ENCODE measurements around the gene BRCC3. TPM values are rescaled to one million over a fixed set of nuclear protein-coding genes. Genes with fewer than 3 reads are reported as not detected.

Gene BRCC3
- total RNA-seq, 1 donor: 10.1 TPM

GRCh38 chrX:155061760-155062159 lies 9.5 kb upstream of the BRCC3 start:
- no peak overlapping the region for H3K27ac ChIP-seq (ENCODE audit: low read depth, low read length)
- H3K27me3 ChIP-seq (ENCODE audit: insufficient read depth, low read length): no peaks in the 10 kb centered on the region
- no peak overlapping the region for H2AFZ ChIP-seq (ENCODE audit: low read length)
- TF ChIP-seq, protein P1, sequence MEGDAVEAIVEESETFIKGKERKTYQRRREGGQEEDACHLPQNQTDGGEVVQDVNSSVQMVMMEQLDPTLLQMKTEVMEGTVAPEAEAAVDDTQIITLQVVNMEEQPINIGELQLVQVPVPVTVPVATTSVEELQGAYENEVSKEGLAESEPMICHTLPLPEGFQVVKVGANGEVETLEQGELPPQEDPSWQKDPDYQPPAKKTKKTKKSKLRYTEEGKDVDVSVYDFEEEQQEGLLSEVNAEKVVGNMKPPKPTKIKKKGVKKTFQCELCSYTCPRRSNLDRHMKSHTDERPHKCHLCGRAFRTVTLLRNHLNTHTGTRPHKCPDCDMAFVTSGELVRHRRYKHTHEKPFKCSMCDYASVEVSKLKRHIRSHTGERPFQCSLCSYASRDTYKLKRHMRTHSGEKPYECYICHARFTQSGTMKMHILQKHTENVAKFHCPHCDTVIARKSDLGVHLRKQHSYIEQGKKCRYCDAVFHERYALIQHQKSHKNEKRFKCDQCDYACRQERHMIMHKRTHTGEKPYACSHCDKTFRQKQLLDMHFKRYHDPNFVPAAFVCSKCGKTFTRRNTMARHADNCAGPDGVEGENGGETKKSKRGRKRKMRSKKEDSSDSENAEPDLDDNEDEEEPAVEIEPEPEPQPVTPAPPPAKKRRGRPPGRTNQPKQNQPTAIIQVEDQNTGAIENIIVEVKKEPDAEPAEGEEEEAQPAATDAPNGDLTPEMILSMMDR (IDR thresholded peaks at IDR 0.05; ENCODE audit: extremely low read depth, low read depth, low read length): no peak
- peaks cover 3% of the 10 kb centered on the region for H3K36me3 ChIP-seq (ENCODE audit: insufficient read depth, low read length)
- H3K4me2 ChIP-seq (ENCODE audit: insufficient read depth, low read length): no peak overlapping the region
- DNase-seq (ENCODE audit: insufficient read length, low spot score, missing footprints): no peak
- peaks cover 16% of the 10 kb centered on the region for H3K4me1 ChIP-seq (ENCODE audit: insufficient read depth, low read length)
- no peaks in the 10 kb centered on the region for H3K9me3 ChIP-seq (ENCODE audit: low read depth, low read length)
- no peaks in the 10 kb centered on the region for H4K20me1 ChIP-seq (ENCODE audit: insufficient read depth, low read length)
- peaks cover 11% of the 10 kb centered on the region for H3K79me2 ChIP-seq (ENCODE audit: insufficient read depth, low read length)
- H3K4me3 ChIP-seq (ENCODE audit: insufficient read depth, low read length): no peak overlapping the region

DNA sequence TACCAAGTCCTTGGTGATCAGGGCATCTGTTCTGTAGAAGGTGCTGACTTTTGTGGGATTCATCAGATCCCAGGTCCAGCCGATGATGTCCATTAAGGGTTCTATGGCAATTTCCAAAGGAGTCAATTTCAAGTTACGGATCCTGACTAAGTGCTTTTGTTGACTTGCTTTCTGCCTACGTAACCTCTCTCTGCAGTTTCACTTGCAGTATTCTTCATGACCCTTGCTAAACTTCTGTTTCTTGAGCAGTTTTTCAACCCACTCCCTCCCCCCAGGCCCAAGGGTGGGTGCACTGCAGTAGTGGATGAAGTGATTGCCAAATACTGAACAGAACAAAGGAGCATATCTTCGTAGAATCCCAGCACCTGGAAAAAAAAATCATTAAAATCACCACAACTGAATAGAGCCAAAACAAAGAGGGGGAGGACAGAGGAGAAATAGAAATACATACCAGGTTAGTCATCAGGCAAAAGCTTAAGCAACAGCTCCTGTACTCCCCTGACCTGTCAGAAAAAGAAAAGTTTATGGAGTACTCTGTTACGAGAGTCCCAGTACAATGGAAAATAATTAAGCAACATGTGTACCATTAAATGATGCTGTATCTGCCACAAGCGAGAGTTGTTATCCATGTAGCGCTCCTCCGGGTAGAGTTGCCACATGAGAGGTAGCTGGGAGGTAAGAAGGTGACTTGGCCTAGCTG lies 6.1 kb upstream of the BRCC3 start:
- Histone ChIP-seq H3K27me3 (ENCODE audit: insufficient read depth, low read length) (no peaks in the 10 kb centered on the region), H3K4me2 (ENCODE audit: insufficient read depth, low read length) (peak overlapping the region; percentile 55), H2AFZ (ENCODE audit: low read length) (no peak overlapping the region), H3K4me3 (ENCODE audit: insufficient read depth, low read length) (peak overlapping the region; percentile 18), H4K20me1 (ENCODE audit: insufficient read depth, low read length) (no peaks in the 10 kb centered on the region), H3K9me3 (ENCODE audit: low read depth, low read length) (no peaks in the 10 kb centered on the region), H3K79me2 (ENCODE audit: insufficient read depth, low read length) (peaks cover 31% of the 10 kb centered on the region), H3K36me3 (ENCODE audit: insufficient read depth, low read length) (no peaks in the 10 kb centered on the region), H3K4me1 (ENCODE audit: insufficient read depth, low read length) (peaks cover 29% of the 10 kb centered on the region), H3K27ac (ENCODE audit: low read depth, low read length) (no peak overlapping the region)
- TF ChIP-seq, protein P1 (IDR thresholded peaks at IDR 0.05; ENCODE audit: extremely low read depth, low read depth, low read length): no peak
- DNase-seq (ENCODE audit: insufficient read length, low spot score, missing footprints): no peak

- Histone ChIP-seq H3K4me2 (ENCODE audit: insufficient read depth, low read length) (no peak overlapping the region), H3K9me3 (ENCODE audit: low read depth, low read length) (no peaks in the 10 kb centered on the region), H4K20me1 (ENCODE audit: insufficient read depth, low read length) (no peaks in the 10 kb centered on the region), H3K27me3 (ENCODE audit: insufficient read depth, low read length) (no peaks in the 10 kb centered on the region), H3K4me3 (ENCODE audit: insufficient read depth, low read length) (no peak overlapping the region), H3K4me1 (ENCODE audit: insufficient read depth, low read length) (peaks cover 29% of the 10 kb centered on the region), H3K36me3 (ENCODE audit: insufficient read depth, low read length) (peaks cover under 1% of the 10 kb centered on the region), H3K27ac (ENCODE audit: low read depth, low read length) (peak overlapping the region; percentile 23), H2AFZ (ENCODE audit: low read length) (no peak overlapping the region), H3K79me2 (ENCODE audit: insufficient read depth, low read length) (peaks cover 43% of the 10 kb centered on the region)
- TF ChIP-seq, protein P1 (IDR thresholded peaks at IDR 0.05; ENCODE audit: extremely low read depth, low read depth, low read length): no peak
- DNase-seq (ENCODE audit: insufficient read length, low spot score, missing footprints): peak; percentile 88
Observed at GRCh38 chrX:155068165-155068564, 3.1 kb upstream of the BRCC3 start.

DNA sequence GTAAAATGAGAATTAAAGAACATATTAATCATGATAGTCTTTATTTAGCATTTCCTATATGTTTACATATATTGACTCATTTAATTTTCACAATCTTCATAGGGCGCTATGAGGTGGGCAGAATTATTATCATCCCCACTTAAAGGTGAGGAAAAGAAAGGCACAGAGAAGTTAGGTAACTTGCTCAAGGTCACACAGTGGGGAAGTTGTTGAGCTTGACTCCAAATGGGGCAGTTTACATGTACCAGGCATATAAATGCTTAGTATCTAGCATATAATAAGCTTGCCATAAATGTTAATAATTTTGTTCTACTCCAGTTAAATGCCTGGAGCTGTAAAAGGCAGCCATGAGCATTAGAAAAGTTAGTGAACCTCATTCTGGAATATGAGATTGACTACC lies 1.9 kb upstream of the BRCC3 start:
- no peaks in the 10 kb centered on the region for H3K27me3 ChIP-seq (ENCODE audit: insufficient read depth, low read length)
- H2AFZ ChIP-seq (ENCODE audit: low read length): no peak overlapping the region
- H3K4me3 ChIP-seq (ENCODE audit: insufficient read depth, low read length): peak overlapping the region; percentile 73
- no peaks in the 10 kb centered on the region for H3K9me3 ChIP-seq (ENCODE audit: low read depth, low read length)
- no peaks in the 10 kb centered on the region for H4K20me1 ChIP-seq (ENCODE audit: insufficient read depth, low read length)
- peak overlapping the region; percentile 73 for H3K27ac ChIP-seq (ENCODE audit: low read depth, low read length)
- peaks cover 43% of the 10 kb centered on the region for H3K79me2 ChIP-seq (ENCODE audit: insufficient read depth, low read length)
- peaks cover 29% of the 10 kb centered on the region for H3K4me1 ChIP-seq (ENCODE audit: insufficient read depth, low read length)
- H3K4me2 ChIP-seq (ENCODE audit: insufficient read depth, low read length): peak overlapping the region; percentile 87
- TF ChIP-seq, protein P1 (IDR thresholded peaks at IDR 0.05; ENCODE audit: extremely low read depth, low read depth, low read length): no peak
- DNase-seq (ENCODE audit: insufficient read length, low spot score, missing footprints): no peak
- H3K36me3 ChIP-seq (ENCODE audit: insufficient read depth, low read length): peaks cover 6% of the 10 kb centered on the region

All from osteoblast (primary cell).